ENCODE measurements around the gene CDCA4. TPM values are rescaled to one million over a fixed set of nuclear protein-coding genes. Genes with fewer than 3 reads are reported as not detected.

The CDCA4 gene
- total RNA-seq, 1 experiment from 2014 or later: 57.7 TPM

GRCh38 chr14:104977008-104977680 is 43.7 kb downstream of the CDCA4 start:
- WGBS (ENCODE audit: extremely low coverage, insufficient read length, low lambda C conversion rate): no CpG with 5 or more reads among the region's 11 CpGs
- H3K4me1 Mint-ChIP-seq: peaks cover 11 to 24% of the 10 kb centered on the region in 2 experiments
- DNase-seq: no peak
- Histone ChIP-seq H3K23ac (ENCODE audit: insufficient read length, low read depth, low read length) (no peak overlapping the region), H2BK20ac (ENCODE audit: low read depth, low read length, poor library complexity, severe bottlenecking) (no peak overlapping the region), H2BK120ac (ENCODE audit: low read depth, low read length, poor library complexity, severe bottlenecking) (no peak overlapping the region), H4K20me1 (ENCODE audit: control insufficient read depth, insufficient read depth, insufficient read length) (peaks cover 7% of the 10 kb centered on the region), H3K27me3 (ENCODE audit: insufficient read depth, low read length) (peaks cover 14% of the 10 kb centered on the region; the same call in 1 of the 2 replicates), H3K4me2 (ENCODE audit: insufficient read depth, insufficient read length, low read length) (peak overlapping the region; percentile 46), H3K23me2 (ENCODE audit: insufficient read length, low read depth, low read length, poor library complexity, severe bottlenecking) (no peaks in the 10 kb centered on the region), H2AK5ac (ENCODE audit: insufficient read length, low read length) (no peak overlapping the region), H3K14ac (ENCODE audit: insufficient read depth, low read length) (no peak overlapping the region), H2BK12ac (ENCODE audit: insufficient read length, low read depth, low read length) (no peak overlapping the region), H3K79me1 (ENCODE audit: insufficient read depth, low read depth, low read length, poor library complexity, severe bottlenecking) (no peaks in the 10 kb centered on the region), H2AFZ (ENCODE audit: low read length) (no peak overlapping the region), H3K4ac (ENCODE audit: low read depth, low read length) (no peak overlapping the region), H3K27ac (ENCODE audit: insufficient read length, low read depth, low read length) (no peak overlapping the region), H3K9me3 (ENCODE audit: control insufficient read depth, low read depth, low read length) (no peaks in the 10 kb centered on the region), H3K9ac (ENCODE audit: extremely low read depth, insufficient read length, low read length) (no peak overlapping the region), H3K79me2 (ENCODE audit: insufficient read depth, low read length) (no peaks in the 10 kb centered on the region), H4K91ac (ENCODE audit: insufficient read length, low read depth, low read length) (no peak overlapping the region), H2BK15ac (ENCODE audit: low read depth, low read length) (no peak overlapping the region), H4K5ac (ENCODE audit: insufficient read length, low read depth, low read length) (no peak overlapping the region), H3T11ph (ENCODE audit: low read length) (no peak overlapping the region), H2BK5ac (ENCODE audit: insufficient read length, low read length) (no peak overlapping the region), H3K56ac (ENCODE audit: insufficient read length, low read depth, low read length) (no peak overlapping the region), H3K4me1 (ENCODE audit: insufficient read depth, low read length) (no peaks in the 10 kb centered on the region), H3K18ac (ENCODE audit: insufficient read length, low read depth, low read length) (no peak overlapping the region), H4K8ac (replicated peaks; ENCODE audit: insufficient read length, low read depth, low read length) (no peak overlapping the region)
- H3K27me3 Mint-ChIP-seq (ENCODE audit: low read depth): peaks cover 55% of the 10 kb centered on the region
- H3K9me3 Mint-ChIP-seq: no peaks in the 10 kb centered on the region; a peak in 1 of 5 replicates
- no peak overlapping the region for H3K27ac Mint-ChIP-seq
- no peaks in the 10 kb centered on the region for H3K36me3 Mint-ChIP-seq (ENCODE audit: insufficient read depth in 1 of 3, low read depth in 3 of 3)
- peak overlapping the region; percentile 72 to 88 for H3K4me3 Mint-ChIP-seq
- no peak for TF ChIP-seq CTCF (conservative IDR thresholded peaks at IDR 0.05)
